Nephron (organoid): ENCODE data around the gene NR1I2.
A peak's percentile ranks its signal among the peaks of the same experiment; 100 is the strongest.

ENCODE experiments used
- H3K27ac Mint-ChIP-seq, 3 experiments: 2 replicates each; pipeline ENCODE4 v1.8.0; 2020; ENCODE audit warnings: mixed read lengths in 3 of 3, mild to moderate bottlenecking in 2 of 3, moderate library complexity in 1 of 3
- H3K27me3 Mint-ChIP-seq: 2 replicates; pipeline ENCODE4 v1.8.0; 2021; ENCODE audit warnings: low read depth, mild to moderate bottlenecking, moderate library complexity, mixed read lengths
- H3K36me3 Mint-ChIP-seq: 2 replicates; pipeline ENCODE4 v1.8.0; 2020; ENCODE audit warnings: low read depth, mixed read lengths
- H3K4me1 Mint-ChIP-seq: 2 replicates; pipeline ENCODE4 v1.8.0; 2020; ENCODE audit warnings: mixed read lengths
- H3K4me3 Mint-ChIP-seq, 3 experiments: 2 replicates each; pipeline ENCODE4 v1.8.0; 2020; ENCODE audit warnings: mild to moderate bottlenecking in 3 of 3, mixed read lengths in 3 of 3, moderate library complexity in 2 of 3
- H3K9me3 Mint-ChIP-seq: 2 replicates; pipeline ENCODE4 v1.8.0; 2020; ENCODE audit warnings: mixed read lengths
- CTCF ChIP-seq, 3 experiments: fragments of 200-600 bp; sonication (generic); IDR thresholded peaks; one replicate each; pipeline ENCODE4 v1.5.0; 2021; ENCODE audit warnings: antibody characterized with exemption in 3 of 3; ENCODE audit not compliant: unreplicated experiment in 3 of 3

Gene NR1I2

GRCh38 chr3:119861681-119862080, 79.8 kb downstream of the NR1I2 start:
- H3K4me3 Mint-ChIP-seq, result no peak overlapping the region
- TF ChIP-seq CTCF (IDR thresholded peaks at IDR 0.05; ENCODE audit: unreplicated experiment in 3 of 3), result no peak
- no peaks in the 10 kb centered on the region for H3K4me1 Mint-ChIP-seq
- H3K27me3 Mint-ChIP-seq, result no peaks in the 10 kb centered on the region
- H3K9me3 Mint-ChIP-seq, result peaks cover 30% of the 10 kb centered on the region
- H3K27ac Mint-ChIP-seq, result no peak overlapping the region
- H3K36me3 Mint-ChIP-seq, result peaks cover 81% of the 10 kb centered on the region

DNA sequence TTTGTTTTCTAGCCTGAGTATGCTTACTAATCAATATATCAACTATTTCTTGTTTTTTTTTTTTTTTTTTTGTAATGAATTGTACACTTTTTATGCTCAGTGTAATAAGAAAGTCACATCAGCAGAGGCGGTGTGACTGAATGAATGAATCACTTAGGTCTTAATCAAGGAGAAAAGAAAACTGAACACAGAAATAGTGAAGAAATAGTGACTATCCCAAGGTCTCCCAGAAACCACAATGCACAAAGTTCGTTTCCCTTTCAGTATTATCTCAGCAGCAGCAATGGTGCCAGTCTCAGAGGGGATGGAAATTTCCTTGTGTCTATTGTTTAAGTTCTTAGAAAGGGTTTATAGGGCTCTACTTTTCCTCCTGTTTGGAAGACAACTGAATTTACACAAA, 80.7 kb downstream of the NR1I2 start:
- no peak overlapping the region for H3K4me3 Mint-ChIP-seq
- peaks cover 22% of the 10 kb centered on the region for H3K9me3 Mint-ChIP-seq
- H3K4me1 Mint-ChIP-seq, result no peaks in the 10 kb centered on the region
- no peak overlapping the region for H3K27ac Mint-ChIP-seq
- peaks cover 71% of the 10 kb centered on the region for H3K36me3 Mint-ChIP-seq
- no peaks in the 10 kb centered on the region for H3K27me3 Mint-ChIP-seq
- no peak for TF ChIP-seq CTCF (IDR thresholded peaks at IDR 0.05; ENCODE audit: unreplicated experiment in 3 of 3)

GRCh38 chr3:119864476-119864875, 82.6 kb downstream of the NR1I2 start:
- Mint-ChIP-seq H3K4me1 (no peaks in the 10 kb centered on the region), H3K9me3 (peaks cover 8% of the 10 kb centered on the region), H3K27me3 (no peaks in the 10 kb centered on the region), H3K27ac (peak overlapping the region in 1 of 3 experiments; percentile 43), H3K36me3 (peaks cover 56% of the 10 kb centered on the region), H3K4me3 (no peak overlapping the region)
- no peak for TF ChIP-seq CTCF (IDR thresholded peaks at IDR 0.05; ENCODE audit: unreplicated experiment in 3 of 3)
